ENCODE measurements around the gene CD82. TPM values are rescaled to one million over a fixed set of nuclear protein-coding genes. Genes with fewer than 3 reads are reported as not detected.

CD82 gene
- total RNA-seq, 1 experiment from 2014 or later = 26.1 TPM

DNA sequence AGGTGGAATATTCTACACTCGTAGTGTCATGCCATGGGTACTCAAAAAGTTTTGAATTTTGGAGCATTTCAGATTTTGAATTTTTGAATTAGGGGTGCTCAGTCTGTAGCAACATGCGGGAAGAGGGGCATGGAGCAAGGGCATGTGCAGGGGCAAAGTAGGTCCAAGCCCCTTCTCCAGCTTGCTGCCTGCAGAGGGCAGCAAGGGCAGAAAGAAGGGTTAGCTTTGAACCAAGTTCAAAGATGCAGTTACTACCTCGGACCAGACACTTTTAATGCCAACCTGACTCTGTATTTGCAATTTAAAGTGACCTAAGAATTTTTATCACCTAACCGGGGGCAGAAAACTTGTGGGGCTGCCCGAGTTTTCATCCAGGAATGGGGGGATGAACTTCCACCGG, 68.2 kb downstream of the CD82 start:
- intact Hi-C loops (cut with micrococcal nuclease; ENCODE audit: unreplicated experiment) (no loop called here), in situ Hi-C loops (cut with HindIII; ENCODE audit: low pct_unique_long_range_greater_than_20kb, low sequenced_read_pairs) (no loop called here)
- Histone ChIP-seq H3K27ac (ENCODE audit: low read length) (no peak overlapping the region), H3K9me3 (ENCODE audit: control insufficient read depth, insufficient read depth, low read depth, low read length) (no peaks in the 10 kb centered on the region), H3K4me3 (ENCODE audit: low read depth in 2 of 2, low read length in 2 of 2) (no peak overlapping the region), H3K36me3 (ENCODE audit: control insufficient read depth, insufficient read depth, low read length) (no peaks in the 10 kb centered on the region), H3K4me1 (ENCODE audit: control insufficient read depth, insufficient read depth, low read length) (peaks cover 4% of the 10 kb centered on the region; the same call in 1 of the 2 replicates), H3K27me3 (ENCODE audit: control insufficient read depth, insufficient read depth, low read length) (peaks cover 7% of the 10 kb centered on the region)
- DNase-seq (ENCODE audit: low read depth, low spot score) = no peak
- BruUV-seq (replicated peaks) = no TSS peak
- no peak for TF ChIP-seq TCF7L2 (IDR thresholded peaks at IDR 0.05; ENCODE audit: low read depth, low read length)
- TF ChIP-seq, protein P1, sequence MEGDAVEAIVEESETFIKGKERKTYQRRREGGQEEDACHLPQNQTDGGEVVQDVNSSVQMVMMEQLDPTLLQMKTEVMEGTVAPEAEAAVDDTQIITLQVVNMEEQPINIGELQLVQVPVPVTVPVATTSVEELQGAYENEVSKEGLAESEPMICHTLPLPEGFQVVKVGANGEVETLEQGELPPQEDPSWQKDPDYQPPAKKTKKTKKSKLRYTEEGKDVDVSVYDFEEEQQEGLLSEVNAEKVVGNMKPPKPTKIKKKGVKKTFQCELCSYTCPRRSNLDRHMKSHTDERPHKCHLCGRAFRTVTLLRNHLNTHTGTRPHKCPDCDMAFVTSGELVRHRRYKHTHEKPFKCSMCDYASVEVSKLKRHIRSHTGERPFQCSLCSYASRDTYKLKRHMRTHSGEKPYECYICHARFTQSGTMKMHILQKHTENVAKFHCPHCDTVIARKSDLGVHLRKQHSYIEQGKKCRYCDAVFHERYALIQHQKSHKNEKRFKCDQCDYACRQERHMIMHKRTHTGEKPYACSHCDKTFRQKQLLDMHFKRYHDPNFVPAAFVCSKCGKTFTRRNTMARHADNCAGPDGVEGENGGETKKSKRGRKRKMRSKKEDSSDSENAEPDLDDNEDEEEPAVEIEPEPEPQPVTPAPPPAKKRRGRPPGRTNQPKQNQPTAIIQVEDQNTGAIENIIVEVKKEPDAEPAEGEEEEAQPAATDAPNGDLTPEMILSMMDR (IDR thresholded peaks at IDR 0.05) = peak; percentile 66
- ATAC-seq = peak; percentile 77
- POLR2A ChIA-PET = no interaction called here
- CTCF ChIA-PET = interaction anchor here (1.2 kb wide), 1 partner anchor 278 kb away, joined by 5 read pairs; no protein-coding TSS in a partner anchor

DNA sequence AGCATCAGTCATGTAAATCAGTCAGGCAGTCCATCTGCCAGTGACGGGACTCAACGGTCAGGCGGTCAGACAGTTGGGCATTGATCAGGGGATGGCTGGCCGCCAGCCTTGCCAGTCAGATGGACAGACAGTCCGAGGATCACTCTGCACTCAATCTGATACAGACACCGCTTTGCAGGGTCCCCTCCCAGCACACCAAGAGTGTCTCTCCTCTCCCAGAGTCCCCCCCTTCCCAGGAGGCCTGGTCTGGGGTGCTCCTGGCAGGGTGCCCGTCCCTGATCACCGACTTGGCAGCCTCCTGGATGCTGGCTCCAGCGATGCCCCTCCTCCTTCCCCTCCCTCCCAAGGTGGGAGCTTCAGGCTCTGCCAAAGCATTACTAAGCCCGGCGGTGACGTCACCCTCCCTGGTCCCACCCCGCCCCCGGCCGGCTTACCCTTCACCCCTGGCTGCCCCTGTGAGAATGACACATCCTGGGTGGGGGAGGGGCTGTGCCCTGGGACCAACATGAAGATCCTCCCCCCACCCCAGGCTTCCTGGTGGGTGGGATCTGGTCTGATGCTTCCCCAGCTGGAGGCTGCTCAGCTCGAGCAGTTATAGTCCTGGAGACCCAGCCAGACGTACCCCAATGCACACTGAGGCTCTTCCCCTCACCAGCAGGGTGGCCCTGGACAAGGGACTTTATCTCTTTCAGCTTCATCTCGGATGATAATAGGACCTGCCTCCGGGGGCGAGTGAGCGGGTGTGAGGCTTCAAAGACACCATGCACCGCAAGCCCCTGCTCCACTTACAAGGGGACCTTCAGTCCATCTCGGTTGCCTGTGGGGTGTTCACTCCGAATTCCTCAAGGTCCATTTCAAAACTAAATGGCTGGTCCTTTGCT, 69.2 kb downstream of the CD82 start:
- DNase-seq (ENCODE audit: low read depth, low spot score) (no peak), ATAC-seq (no peak; the same call in 1 of the 2 replicates)
- in situ Hi-C loops (cut with HindIII; ENCODE audit: low pct_unique_long_range_greater_than_20kb, low sequenced_read_pairs) (no loop called here), intact Hi-C loops (cut with micrococcal nuclease; ENCODE audit: unreplicated experiment) (no loop called here)
- Histone ChIP-seq H3K4me1 (ENCODE audit: control insufficient read depth, insufficient read depth, low read length) (peaks cover 4% of the 10 kb centered on the region; the same call in 1 of the 2 replicates), H3K27me3 (ENCODE audit: control insufficient read depth, insufficient read depth, low read length) (peaks cover 13% of the 10 kb centered on the region), H3K36me3 (ENCODE audit: control insufficient read depth, insufficient read depth, low read length) (no peaks in the 10 kb centered on the region), H3K27ac (ENCODE audit: low read length) (no peak overlapping the region), H3K4me3 (ENCODE audit: low read depth in 2 of 2, low read length in 2 of 2) (no peak overlapping the region), H3K9me3 (ENCODE audit: control insufficient read depth, insufficient read depth, low read depth, low read length) (no peaks in the 10 kb centered on the region)
- CTCF ChIA-PET = no interaction called here
- no TSS peak for BruUV-seq (replicated peaks)
- POLR2A ChIA-PET = no interaction called here
- TF ChIP-seq, protein P2, sequence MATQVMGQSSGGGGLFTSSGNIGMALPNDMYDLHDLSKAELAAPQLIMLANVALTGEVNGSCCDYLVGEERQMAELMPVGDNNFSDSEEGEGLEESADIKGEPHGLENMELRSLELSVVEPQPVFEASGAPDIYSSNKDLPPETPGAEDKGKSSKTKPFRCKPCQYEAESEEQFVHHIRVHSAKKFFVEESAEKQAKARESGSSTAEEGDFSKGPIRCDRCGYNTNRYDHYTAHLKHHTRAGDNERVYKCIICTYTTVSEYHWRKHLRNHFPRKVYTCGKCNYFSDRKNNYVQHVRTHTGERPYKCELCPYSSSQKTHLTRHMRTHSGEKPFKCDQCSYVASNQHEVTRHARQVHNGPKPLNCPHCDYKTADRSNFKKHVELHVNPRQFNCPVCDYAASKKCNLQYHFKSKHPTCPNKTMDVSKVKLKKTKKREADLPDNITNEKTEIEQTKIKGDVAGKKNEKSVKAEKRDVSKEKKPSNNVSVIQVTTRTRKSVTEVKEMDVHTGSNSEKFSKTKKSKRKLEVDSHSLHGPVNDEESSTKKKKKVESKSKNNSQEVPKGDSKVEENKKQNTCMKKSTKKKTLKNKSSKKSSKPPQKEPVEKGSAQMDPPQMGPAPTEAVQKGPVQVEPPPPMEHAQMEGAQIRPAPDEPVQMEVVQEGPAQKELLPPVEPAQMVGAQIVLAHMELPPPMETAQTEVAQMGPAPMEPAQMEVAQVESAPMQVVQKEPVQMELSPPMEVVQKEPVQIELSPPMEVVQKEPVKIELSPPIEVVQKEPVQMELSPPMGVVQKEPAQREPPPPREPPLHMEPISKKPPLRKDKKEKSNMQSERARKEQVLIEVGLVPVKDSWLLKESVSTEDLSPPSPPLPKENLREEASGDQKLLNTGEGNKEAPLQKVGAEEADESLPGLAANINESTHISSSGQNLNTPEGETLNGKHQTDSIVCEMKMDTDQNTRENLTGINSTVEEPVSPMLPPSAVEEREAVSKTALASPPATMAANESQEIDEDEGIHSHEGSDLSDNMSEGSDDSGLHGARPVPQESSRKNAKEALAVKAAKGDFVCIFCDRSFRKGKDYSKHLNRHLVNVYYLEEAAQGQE (IDR thresholded peaks at IDR 0.05; ENCODE audit: insufficient read depth in 1 of 2, low read depth in 2 of 2, low read length in 1 of 2) = no peak
- TF ChIP-seq POLR2AphosphoS5 (IDR thresholded peaks at IDR 0.05; ENCODE audit: low read depth, low read length) = no peak
- TF ChIP-seq, protein P1 (IDR thresholded peaks at IDR 0.05) = no peak
- no peak for TF ChIP-seq SIN3A (IDR thresholded peaks at IDR 0.05; ENCODE audit: borderline replicate concordance, insufficient read depth, low read depth, low read length)
- no peak for TF ChIP-seq TCF7L2 (IDR thresholded peaks at IDR 0.05; ENCODE audit: low read depth, low read length)
